ENCODE measurements around the gene VPS50.

Gene VPS50

DNA sequence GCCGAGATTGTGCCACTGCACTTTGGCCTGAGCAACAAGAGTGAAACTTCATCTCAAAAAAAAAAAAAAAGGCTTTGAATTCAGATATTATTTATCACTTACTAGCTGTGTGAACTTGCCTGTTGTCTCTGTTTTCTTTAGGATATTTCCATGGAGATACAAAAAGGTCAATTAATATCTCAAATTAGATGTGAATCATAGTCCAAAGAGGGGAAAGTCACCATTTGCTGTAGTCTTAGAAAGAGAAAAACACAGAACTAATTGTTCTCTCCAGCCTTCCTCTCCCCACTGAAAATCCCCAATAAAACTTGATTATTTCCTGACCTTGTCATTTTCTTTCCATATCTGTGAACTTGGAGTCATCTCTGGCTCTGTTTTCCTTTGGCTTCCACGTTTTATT, 27.1 kb upstream of the VPS50 start:
- no CpG with 5 or more reads among the region's 2 CpGs for WGBS (ENCODE audit: extremely low coverage, insufficient coverage, insufficient read length)

GRCh38 chr7:93211228-93211818, 20.8 kb upstream of the VPS50 start:
- no peaks in the 10 kb centered on the region for H3K4me1 ChIP-seq (ENCODE audit: control insufficient read depth in 1 of 2, insufficient read depth in 2 of 2, low read length in 2 of 2)
- no peaks in the 10 kb centered on the region for H3K79me1 ChIP-seq (ENCODE audit: low read length)
- H4K8ac ChIP-seq (ENCODE audit: low read depth, low read length) = no peak overlapping the region
- WGBS (ENCODE audit: extremely low coverage, insufficient coverage, insufficient read length) = no CpG with 5 or more reads among the region's 5 CpGs
- H3K27me3 ChIP-seq (ENCODE audit: insufficient read depth, low read length) = no peaks in the 10 kb centered on the region
- no peak overlapping the region for H3K18ac ChIP-seq (ENCODE audit: low read length)
- H3K9me3 ChIP-seq (ENCODE audit: insufficient read depth, low read depth, low read length) = no peaks in the 10 kb centered on the region
- no peaks in the 10 kb centered on the region for H3K79me2 ChIP-seq (ENCODE audit: control insufficient read depth, insufficient read depth, low read length, poor library complexity)
- no peak overlapping the region for H3K4me3 ChIP-seq (ENCODE audit: low read depth, low read length)
- no peak overlapping the region for H2BK120ac ChIP-seq (ENCODE audit: insufficient read depth, low read length, poor library complexity)
- no peak for DNase-seq
- no peak overlapping the region for H3K4ac ChIP-seq (ENCODE audit: low read depth, low read length)
- no peaks in the 10 kb centered on the region for H3K36me3 ChIP-seq (ENCODE audit: control insufficient read depth in 1 of 2, insufficient read depth in 2 of 2, low read length in 2 of 2)
- H2BK12ac ChIP-seq (ENCODE audit: low read length) = no peak overlapping the region
- no peak overlapping the region for H2AFZ ChIP-seq (ENCODE audit: insufficient read depth, low read length, poor library complexity)
- H3K4me2 ChIP-seq (ENCODE audit: low read length) = no peak overlapping the region
- H4K12ac ChIP-seq (ENCODE audit: low read depth, low read length) = no peak overlapping the region
- H4K91ac ChIP-seq (ENCODE audit: low read depth, low read length) = no peak overlapping the region
- no peak overlapping the region for H3K27ac ChIP-seq (ENCODE audit: low read depth, low read length)
- no peak overlapping the region for H3K14ac ChIP-seq (ENCODE audit: low read length)
- H2AK5ac ChIP-seq (ENCODE audit: low read length) = no peak overlapping the region
- H2BK5ac ChIP-seq (ENCODE audit: low read depth, low read length, poor library complexity) = no peak overlapping the region
- no peak overlapping the region for H3K9ac ChIP-seq (ENCODE audit: low read length)
- H3K23ac ChIP-seq (ENCODE audit: low read length) = no peak overlapping the region

More for the DNA sequence above, 27.1 kb upstream of the VPS50 start:
- Histone ChIP-seq H4K91ac (ENCODE audit: low read depth, low read length) (no peak overlapping the region), H3K9ac (ENCODE audit: low read length) (no peak overlapping the region), H2BK12ac (ENCODE audit: low read length) (no peak overlapping the region), H2BK5ac (ENCODE audit: low read depth, low read length, poor library complexity) (no peak overlapping the region), H3K79me1 (ENCODE audit: low read length) (no peaks in the 10 kb centered on the region), H2AK5ac (ENCODE audit: low read length) (no peak overlapping the region), H3K27me3 (ENCODE audit: insufficient read depth, low read length) (no peaks in the 10 kb centered on the region), H4K12ac (ENCODE audit: low read depth, low read length) (no peak overlapping the region), H3K18ac (ENCODE audit: low read length) (no peak overlapping the region), H3K9me3 (ENCODE audit: insufficient read depth, low read depth, low read length) (no peaks in the 10 kb centered on the region), H3K4ac (ENCODE audit: low read depth, low read length) (no peak overlapping the region), H3K23ac (ENCODE audit: low read length) (no peak overlapping the region), H3K4me1 (ENCODE audit: control insufficient read depth in 1 of 2, insufficient read depth in 2 of 2, low read length in 2 of 2) (no peaks in the 10 kb centered on the region), H3K36me3 (ENCODE audit: control insufficient read depth in 1 of 2, insufficient read depth in 2 of 2, low read length in 2 of 2) (no peaks in the 10 kb centered on the region), H3K27ac (ENCODE audit: low read depth, low read length) (no peak overlapping the region), H4K8ac (ENCODE audit: low read depth, low read length) (no peak overlapping the region), H3K4me2 (ENCODE audit: low read length) (no peak overlapping the region), H3K14ac (ENCODE audit: low read length) (no peak overlapping the region), H2AFZ (ENCODE audit: insufficient read depth, low read length, poor library complexity) (no peak overlapping the region), H3K4me3 (ENCODE audit: low read depth, low read length) (no peak overlapping the region), H2BK120ac (ENCODE audit: insufficient read depth, low read length, poor library complexity) (no peak overlapping the region), H3K79me2 (ENCODE audit: control insufficient read depth, insufficient read depth, low read length, poor library complexity) (no peaks in the 10 kb centered on the region)
- no peak for DNase-seq

GRCh38 chr7:93212881-93213280, 19.3 kb upstream of the VPS50 start:
- H2AFZ ChIP-seq (ENCODE audit: insufficient read depth, low read length, poor library complexity) = no peak overlapping the region

GRCh38 chr7:93218997-93219827, 13.0 kb upstream of the VPS50 start:
- no peak overlapping the region for H3K4ac ChIP-seq (ENCODE audit: low read depth, low read length)
- H2BK120ac ChIP-seq (ENCODE audit: insufficient read depth, low read length, poor library complexity) = no peak overlapping the region
- no peak for DNase-seq
- H2BK12ac ChIP-seq (ENCODE audit: low read length) = no peak overlapping the region
- no peak overlapping the region for H2AFZ ChIP-seq (ENCODE audit: insufficient read depth, low read length, poor library complexity)
- H3K9me3 ChIP-seq (ENCODE audit: insufficient read depth, low read depth, low read length) = no peaks in the 10 kb centered on the region
- H3K4me3 ChIP-seq (ENCODE audit: low read depth, low read length) = no peak overlapping the region
- no CpG with 5 or more reads among the region's 10 CpGs for WGBS (ENCODE audit: extremely low coverage, insufficient coverage, insufficient read length)
- no peaks in the 10 kb centered on the region for H3K4me1 ChIP-seq (ENCODE audit: control insufficient read depth in 1 of 2, insufficient read depth in 2 of 2, low read length in 2 of 2)
- no peaks in the 10 kb centered on the region for H3K27me3 ChIP-seq (ENCODE audit: insufficient read depth, low read length)
- H3K9ac ChIP-seq (ENCODE audit: low read length) = no peak overlapping the region
- no peak overlapping the region for H4K8ac ChIP-seq (ENCODE audit: low read depth, low read length)
- no peak overlapping the region for H2AK5ac ChIP-seq (ENCODE audit: low read length)
- H3K36me3 ChIP-seq (ENCODE audit: control insufficient read depth in 1 of 2, insufficient read depth in 2 of 2, low read length in 2 of 2) = no peaks in the 10 kb centered on the region
- H2BK5ac ChIP-seq (ENCODE audit: low read depth, low read length, poor library complexity) = no peak overlapping the region
- no peak overlapping the region for H3K18ac ChIP-seq (ENCODE audit: low read length)
- H3K27ac ChIP-seq (ENCODE audit: low read depth, low read length) = no peak overlapping the region
- no peak overlapping the region for H3K14ac ChIP-seq (ENCODE audit: low read length)
- H4K91ac ChIP-seq (ENCODE audit: low read depth, low read length) = no peak overlapping the region
- no peak overlapping the region for H4K12ac ChIP-seq (ENCODE audit: low read depth, low read length)
- H3K23ac ChIP-seq (ENCODE audit: low read length) = no peak overlapping the region
- H3K79me1 ChIP-seq (ENCODE audit: low read length) = no peaks in the 10 kb centered on the region
- H3K4me2 ChIP-seq (ENCODE audit: low read length) = no peak overlapping the region
- H3K79me2 ChIP-seq (ENCODE audit: control insufficient read depth, insufficient read depth, low read length, poor library complexity) = no peaks in the 10 kb centered on the region

More at GRCh38 chr7:93212881-93213280, 19.3 kb upstream of the VPS50 start:
- no peak overlapping the region for H2BK120ac ChIP-seq (ENCODE audit: insufficient read depth, low read length, poor library complexity)
- H2BK12ac ChIP-seq (ENCODE audit: low read length) = no peak overlapping the region
- H3K36me3 ChIP-seq (ENCODE audit: control insufficient read depth in 1 of 2, insufficient read depth in 2 of 2, low read length in 2 of 2) = no peaks in the 10 kb centered on the region
- H3K4me1 ChIP-seq (ENCODE audit: control insufficient read depth in 1 of 2, insufficient read depth in 2 of 2, low read length in 2 of 2) = no peaks in the 10 kb centered on the region
- H3K14ac ChIP-seq (ENCODE audit: low read length) = no peak overlapping the region
- H3K79me1 ChIP-seq (ENCODE audit: low read length) = no peaks in the 10 kb centered on the region
- DNase-seq = no peak
- H3K9me3 ChIP-seq (ENCODE audit: insufficient read depth, low read depth, low read length) = no peaks in the 10 kb centered on the region
- no peak overlapping the region for H3K4me3 ChIP-seq (ENCODE audit: low read depth, low read length)
- no peak overlapping the region for H3K23ac ChIP-seq (ENCODE audit: low read length)
- H3K4ac ChIP-seq (ENCODE audit: low read depth, low read length) = no peak overlapping the region
- H3K27me3 ChIP-seq (ENCODE audit: insufficient read depth, low read length) = no peaks in the 10 kb centered on the region
- H2BK5ac ChIP-seq (ENCODE audit: low read depth, low read length, poor library complexity) = no peak overlapping the region
- no peak overlapping the region for H3K18ac ChIP-seq (ENCODE audit: low read length)
- H3K79me2 ChIP-seq (ENCODE audit: control insufficient read depth, insufficient read depth, low read length, poor library complexity) = no peaks in the 10 kb centered on the region
- H4K12ac ChIP-seq (ENCODE audit: low read depth, low read length) = no peak overlapping the region
- H2AK5ac ChIP-seq (ENCODE audit: low read length) = no peak overlapping the region
- no peak overlapping the region for H4K91ac ChIP-seq (ENCODE audit: low read depth, low read length)
- no peak overlapping the region for H3K27ac ChIP-seq (ENCODE audit: low read depth, low read length)
- WGBS (ENCODE audit: extremely low coverage, insufficient coverage, insufficient read length) = no CpG with 5 or more reads among the region's 1 CpG
- H4K8ac ChIP-seq (ENCODE audit: low read depth, low read length) = no peak overlapping the region
- no peak overlapping the region for H3K4me2 ChIP-seq (ENCODE audit: low read length)
- no peak overlapping the region for H3K9ac ChIP-seq (ENCODE audit: low read length)
